K562 (cell line): ENCODE measurements around the gene TSTD1. TPM values are rescaled to one million over a fixed set of nuclear protein-coding genes. Genes with fewer than 3 reads are reported as not detected.

Source experiments
- ATAC-seq: fragments of 200-7000 bp; cut with Tn5 transposase; 3 replicates; pipeline ENCODE4 v1.9.1; 2020; ENCODE audit warnings: moderate library complexity
- BruUV-seq: library from RNA; stranded (reverse); fragments of 400-500 nt; replicated peaks from 2 replicates; lab custom pipeline; 2021; lab: Mats Ljungman, UMichigan
- CTCF ChIA-PET: fragments of 300-600 bp; formaldehyde crosslinking; extraction: SDS; loops from one replicate; lab custom pipeline; 2021; ENCODE audit warnings: low intra/inter-chr PET ratio; lab: Yijun Ruan, JAX
- POLR2A ChIA-PET: fragments of 300-600, 350-650 bp; sonication (Branson Sonifier 250); formaldehyde crosslinking; extraction: SDS; loops from one replicate; lab custom pipeline; 2021; ENCODE audit warnings: antibody characterized with exemption, inconsistent platforms; lab: Yijun Ruan, JAX
- DNase-seq, 4 experiments: peaks; one replicate each; pipeline versions ENCODE4 v3.0.0 to v3.0.0-alpha.2; 2011 to 2018; ENCODE audit warnings: low spot score in 3 of 4, mixed read lengths in 3 of 4; ENCODE audit errors: extremely low read depth in 1 of 4
- FAIRE-seq: peaks from 2 replicates; lab custom pipeline; 2011; peaks lifted over from hg19 to GRCh38; lab: Jason Lieb, UNC
- H2AFZ ChIP-seq: 2 replicates; pipeline ENCODE4 v1.6.0; 2011; ENCODE audit warnings: low read depth, low read length, control low read depth, inconsistent platforms
- H3K27ac ChIP-seq: fragments of 200-600 bp; 3 replicates; pipeline ENCODE4 v1.8.0; 2011; ENCODE audit warnings: low read depth, mild to moderate bottlenecking, control low read depth, inconsistent platforms, low read length, moderate library complexity, mixed read lengths; ENCODE audit errors: extremely low read depth
- H3K27me3 ChIP-seq, 2 experiments: fragments of 300-600 bp in 1 of 2; 2 replicates in 1 of 2; 3 replicates in 1 of 2; pipeline versions ENCODE4 v1.6.0 to v1.8.0; 2011; ENCODE audit warnings: inconsistent platforms in 2 of 2, low read length in 2 of 2, mild to moderate bottlenecking in 1 of 2, mixed read lengths in 1 of 2, moderate library complexity in 1 of 2; ENCODE audit not compliant: control insufficient read depth in 2 of 2, insufficient read depth in 2 of 2
- H3K36me3 ChIP-seq: fragments of 300-600 bp; 3 replicates; pipeline ENCODE4 v1.8.0; 2011; ENCODE audit warnings: mild to moderate bottlenecking, low read length, inconsistent platforms; ENCODE audit not compliant: control insufficient read depth, insufficient read depth
- H3K4me1 ChIP-seq, 2 experiments: fragments of 200-600 bp in 1 of 2; replicated peaks in 1 of 2; 2 replicates in 1 of 2; 3 replicates in 1 of 2; pipeline versions ENCODE4 v1.5.1 to v1.8.0; 2011; ENCODE audit warnings: inconsistent platforms in 2 of 2, low read length in 2 of 2, mild to moderate bottlenecking in 1 of 2, mixed read lengths in 1 of 2, moderate library complexity in 1 of 2; ENCODE audit not compliant: control insufficient read depth in 2 of 2, insufficient read depth in 2 of 2
- H3K4me2 ChIP-seq: 2 replicates; pipeline ENCODE4 v1.6.1; 2011; ENCODE audit warnings: low read length, control low read depth, inconsistent platforms, mixed read lengths; ENCODE audit not compliant: insufficient read depth
- H3K4me3 ChIP-seq: fragments of 200-600 bp; sonication (generic), shearing (Covaris generic); 2 replicates; pipeline ENCODE4 v1.5.1; 2016; ENCODE audit warnings: control low read depth, inconsistent platforms
- H3K79me2 ChIP-seq: fragments of 200-600 bp; 3 replicates; pipeline ENCODE4 v1.8.0; 2011; ENCODE audit warnings: low read length, inconsistent platforms; ENCODE audit not compliant: control insufficient read depth, insufficient read depth
- H3K9ac ChIP-seq, 2 experiments: 2 replicates each; pipeline versions ENCODE4 v1.6.0 to v1.6.1; 2011; ENCODE audit warnings: low read depth in 2 of 2, low read length in 2 of 2, control low read depth in 1 of 2, inconsistent platforms in 1 of 2, mild to moderate bottlenecking in 1 of 2, mixed read lengths in 1 of 2; ENCODE audit not compliant: insufficient read depth in 1 of 2
- H3K9me1 ChIP-seq: one replicate; pipeline ENCODE4 v1.6.0; 2011; ENCODE audit warnings: inconsistent platforms, mild to moderate bottlenecking, low read length, moderate library complexity; ENCODE audit not compliant: control insufficient read depth, insufficient read depth
- H3K9me3 ChIP-seq: replicated peaks from 2 replicates; pipeline ENCODE4 v1.5.1; 2011; ENCODE audit warnings: low read depth, low read length, inconsistent platforms; ENCODE audit not compliant: control insufficient read depth, insufficient read depth
- H4K20me1 ChIP-seq: replicated peaks from 2 replicates; pipeline ENCODE4 v1.6.1; 2011; ENCODE audit warnings: low read length, inconsistent platforms, mixed read lengths; ENCODE audit not compliant: control insufficient read depth, insufficient read depth
- CXXC5 ChIP-seq: fragments of 250-450 bp; sonication (Bioruptor Pico); IDR thresholded peaks from 2 replicates; pipeline ENCODE4 v1.8.0; 2022; ENCODE audit warnings: inconsistent platforms, mild to moderate bottlenecking, moderate library complexity
- MBD2 ChIP-seq: sonication (generic); IDR thresholded peaks from 2 replicates; pipeline ENCODE4 v1.6.1; 2016; ENCODE audit warnings: low read depth, borderline replicate concordance
- NR0B1 ChIP-seq: fragments of 450-650 bp; IDR thresholded peaks from one replicate; pipeline ENCODE4 v1.6.1; 2018; ENCODE audit warnings: mild to moderate bottlenecking, moderate library complexity; ENCODE audit not compliant: partially characterized antibody
- POLR3G ChIP-seq: IDR thresholded peaks from 2 replicates; pipeline ENCODE4 v1.6.1; 2011; ENCODE audit not compliant: insufficient read length, insufficient replicate concordance; ENCODE audit errors: extremely low read depth
- SRF ChIP-seq, 2 experiments: fragments of 250-450, 450-650 bp in 1 of 2; sonication (Bioruptor Pico) in 1 of 2; sonication (generic) in 1 of 2; formaldehyde crosslinking; IDR thresholded peaks; 2 replicates each; pipeline versions ENCODE4 v1.5.0 to v1.5.1; 2020 to 2022; ENCODE audit warnings: mild to moderate bottlenecking in 1 of 2, missing genetic modification reagents in 1 of 2
- WGBS: fragments of 100-300 bp; shearing (Covaris generic); methylation state at CpG from one replicate; pipeline ENCODE4 v1.1.6; 2016; ENCODE audit warnings: low coverage, mixed read lengths; ENCODE audit not compliant: insufficient coverage; ENCODE audit errors: missing lambda C conversion rate; 5-methylcytosine and 5-hydroxymethylcytosine counted together
- in situ Hi-C: fragments of 300-500 bp; cut with MboI; formaldehyde crosslinking; loops from 4 replicates; pipeline ENCODE4 v1.15.0; 2018; ENCODE audit warnings: inconsistent platforms, mixed read lengths
- intact Hi-C: fragments of 100-400 bp; cut with micrococcal nuclease; formaldehyde crosslinking; loops from 2 replicates; pipeline ENCODE4 v1.14.2; 2022
- polyA plus RNA-seq, 8 experiments: library from polyadenylated mRNA; depleted of rRNA in 4 of 8; stranded (reverse) in 5 of 8; unstranded in 3 of 8; fragments of >200 nt; fragmentation: Nextera tagmentation in 2 of 8; fragmentation: Illumina TruSeq in 1 of 8; extraction: Ambion mirVana in 2 of 8; extraction: Trizol in 1 of 8; gene quantifications; 2 replicates each; pipeline versions ENCODE4 v1.2.1 to v1.2.3, GENCODE V29; 2011 to 2014; ENCODE audit warnings: inconsistent platforms in 1 of 8, missing spikeins in 1 of 8
- total RNA-seq, 7 experiments: library from RNA; depleted of rRNA in 6 of 7; stranded (reverse); fragments of >200 nt in 6 of 7; fragmentation: Illumina TruSeq in 2 of 7; extraction: Trizol in 2 of 7; gene quantifications; 2 replicates each; pipeline versions ENCODE4 v1.2.1 to v1.2.3, GENCODE V29; 2011 to 2021; ENCODE audit warnings: low replicate concordance in 1 of 7

Gene TSTD1
- total and polyA plus RNA-seq, 9 of the 15 experiments (the other 6 are each of a cell fraction or from before 2014, with no cell fraction given): 0.23 to 0.53 TPM; not detected in 7

GRCh38 chr1:161039546-161039945 lies 782 bp upstream of the TSTD1 start:
- 78% methylated on average over 5 of the region's 5 CpGs for WGBS
- Histone ChIP-seq H3K4me3 (no peak overlapping the region), H3K4me1 (peaks cover 4% of the 10 kb centered on the region in 2 experiments; a peak in 3 of 5 replicates), H2AFZ (no peak overlapping the region), H3K9me3 (no peaks in the 10 kb centered on the region), H3K27me3 (no peaks in the 10 kb centered on the region), H3K4me2 (no peak overlapping the region), H3K79me2 (peaks cover 8% of the 10 kb centered on the region), H3K36me3 (peaks cover 48% of the 10 kb centered on the region), H4K20me1 (no peaks in the 10 kb centered on the region), H3K27ac (no peak overlapping the region), H3K9me1 (no peaks in the 10 kb centered on the region), H3K9ac (no peak overlapping the region)
- intact Hi-C loops: no loop called here
- ChIA-PET CTCF (no interaction called here), POLR2A (interaction anchor here (1.4 kb wide), 1 partner anchor 7 kb away, joined by 4 read pairs; no protein-coding TSS in a partner anchor)
- no peak for TF ChIP-seq NR0B1
- TF ChIP-seq MBD2: no peak
- no peak for TF ChIP-seq SRF (CRISPR knock-in tag; IDR thresholded peaks at IDR 0.05)
- TF ChIP-seq POLR3G: no peak
- no peak for TF ChIP-seq CXXC5 (CRISPR knock-in tag)
- in situ Hi-C loops: no loop called here
- no TSS peak for BruUV-seq
- FAIRE-seq (no peak), DNase-seq (no peak), ATAC-seq (no peak)
